GM21360 (cell line): ENCODE results near the gene STRAP.
"Not testable (repeated sequence)": the region's sequence is repeated elsewhere in the genome, so short reads cannot be mapped to it uniquely, and the experiment has no call there.

Experiments used
- ATAC-seq: cut with Tn5 transposase; IDR thresholded peaks from one replicate; pipeline ENCODE4 v1.9.1; 2021; ENCODE audit warnings: mild to moderate bottlenecking, moderate library complexity; ENCODE audit not compliant: unreplicated experiment

The STRAP gene

GRCh38 chr12:15919418-15919817 is 37.2 kb downstream of the STRAP start:
- ATAC-seq = no peak

GRCh38 chr12:15924956-15925355 is 42.8 kb downstream of the STRAP start:
- no peak for ATAC-seq

- no peak for ATAC-seq
Observed at GRCh38 chr12:15928346-15928745, 46.2 kb downstream of the STRAP start.

GRCh38 chr12:15928870-15929571 is 46.8 kb downstream of the STRAP start:
- ATAC-seq = no peak

GRCh38 chr12:15931590-15932053 is 49.4 kb downstream of the STRAP start:
- peak; percentile 65 for ATAC-seq

- ATAC-seq = no peak
Observed at GRCh38 chr12:15932327-15932726, 50.1 kb downstream of the STRAP start.

- ATAC-seq = no peak
Observed at GRCh38 chr12:15932971-15933370, 50.8 kb downstream of the STRAP start.

GRCh38 chr12:15933751-15934150 is 51.6 kb downstream of the STRAP start:
- ATAC-seq = no peak

GRCh38 chr12:15936751-15937150 is 54.6 kb downstream of the STRAP start:
- ATAC-seq = no peak

GRCh38 chr12:15937902-15938301 is 55.7 kb downstream of the STRAP start:
- ATAC-seq = no peak

GRCh38 chr12:15939111-15939510 is 56.9 kb downstream of the STRAP start:
- no peak for ATAC-seq

- no peak for ATAC-seq
Observed at GRCh38 chr12:15942475-15942874, 60.3 kb downstream of the STRAP start.

GRCh38 chr12:15943519-15943918 is 61.3 kb downstream of the STRAP start:
- ATAC-seq = not testable (repeated sequence)

- ATAC-seq = not testable (repeated sequence)
Observed at GRCh38 chr12:15948461-15948860, 66.3 kb downstream of the STRAP start.
